HG03039 (cell line): ENCODE measurements around the gene PDE11A.

Source experiments
- ATAC-seq: cut with Tn5 transposase; IDR thresholded peaks from one replicate; pipeline ENCODE4 v1.9.1; 2021; ENCODE audit warnings: mild to moderate bottlenecking, moderate library complexity; ENCODE audit not compliant: unreplicated experiment

The PDE11A gene

DNA sequence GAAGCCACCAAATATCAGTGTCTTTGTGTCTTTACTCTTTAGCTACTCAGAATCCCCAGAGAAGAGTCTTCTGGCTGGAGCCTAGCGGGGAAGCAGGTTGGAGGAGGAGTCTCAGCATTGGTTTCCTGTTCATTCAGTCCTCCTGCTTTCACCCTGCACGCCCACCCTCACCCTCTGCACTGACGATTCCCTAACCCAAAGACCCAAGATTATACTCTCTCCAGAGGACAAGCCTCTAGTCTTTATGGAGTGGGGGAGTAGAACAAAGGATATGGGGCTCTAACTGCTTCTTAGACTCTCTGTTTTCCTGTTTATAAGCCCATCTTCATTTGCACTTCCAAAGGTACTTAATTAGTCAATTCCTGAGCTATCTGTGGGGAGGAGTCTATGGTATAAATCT, 341.2 kb downstream of the PDE11A start:
- no peak for ATAC-seq

DNA sequence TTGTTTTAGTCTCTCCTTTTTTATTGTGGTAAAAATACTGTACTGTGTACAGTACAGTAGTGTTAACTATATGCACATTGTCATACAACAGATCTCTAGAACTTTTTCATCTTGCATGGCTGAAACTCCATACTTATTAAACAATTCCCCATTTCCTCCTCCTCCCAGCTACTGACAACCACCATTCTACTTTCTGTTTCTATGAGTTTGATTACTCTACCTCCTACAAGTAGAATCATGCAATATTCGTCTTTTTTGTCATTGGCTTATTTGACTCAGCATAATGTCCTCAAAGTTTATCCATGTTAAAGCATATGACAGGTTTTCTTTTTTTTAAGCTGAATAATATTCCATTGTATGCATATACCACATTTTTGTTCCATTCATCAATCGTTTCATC, 341.8 kb downstream of the PDE11A start:
- no peak for ATAC-seq

DNA sequence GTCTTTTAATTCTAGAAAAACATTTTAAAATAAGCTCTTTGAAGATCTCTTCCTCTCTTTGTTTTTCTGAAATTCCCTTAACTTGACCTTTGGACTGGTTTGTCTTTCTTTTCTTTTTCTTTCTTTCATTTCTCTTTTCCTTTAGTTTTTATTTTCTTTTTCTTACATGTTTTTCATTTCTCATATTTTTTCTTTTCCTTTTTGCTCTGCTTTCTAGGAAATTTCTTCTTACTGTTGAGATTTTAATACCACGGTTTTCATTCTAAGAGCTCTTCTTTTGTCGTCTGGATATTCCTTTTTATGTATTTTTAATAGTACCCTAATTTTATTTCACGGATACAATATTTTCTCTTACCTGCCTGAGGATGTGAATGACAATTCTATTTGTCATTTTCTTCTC, 342.2 kb downstream of the PDE11A start:
- no peak for ATAC-seq

DNA sequence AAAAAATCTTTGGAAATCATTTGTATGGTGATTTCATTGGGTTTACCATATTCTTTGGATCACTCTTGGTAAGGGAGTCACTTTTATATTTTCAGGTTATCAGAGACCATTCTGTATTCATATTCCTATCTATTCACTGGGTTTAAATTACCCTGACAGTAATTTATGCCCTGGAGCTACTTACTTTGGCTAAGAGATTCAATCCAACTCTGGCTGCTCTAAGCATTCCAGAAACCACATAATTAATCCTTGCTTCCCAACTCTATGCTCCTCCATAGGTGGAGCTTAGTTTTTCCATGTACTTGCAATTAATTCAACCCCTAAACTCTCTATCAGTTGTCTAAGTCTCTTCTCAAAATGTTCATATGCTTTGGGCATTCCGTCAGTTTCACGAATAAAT, 343.7 kb downstream of the PDE11A start:
- ATAC-seq: no peak

DNA sequence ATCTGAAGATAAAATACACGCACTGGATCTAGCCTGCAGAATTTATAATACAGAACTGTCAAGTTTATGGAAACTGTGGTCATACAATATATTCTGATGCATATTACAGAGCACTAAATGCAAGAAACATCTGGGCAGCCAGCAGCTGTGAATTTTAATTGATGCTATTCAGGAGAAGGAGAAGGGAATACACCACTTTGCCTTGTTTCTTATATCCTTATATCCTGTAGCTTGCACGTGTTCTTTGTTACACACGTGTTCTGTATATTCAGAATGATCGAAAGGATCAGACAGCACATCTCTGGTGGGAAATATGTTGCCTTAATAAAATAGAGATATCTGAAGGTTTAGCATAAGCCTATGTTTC, 344.2 kb downstream of the PDE11A start:
- ATAC-seq: no peak

DNA sequence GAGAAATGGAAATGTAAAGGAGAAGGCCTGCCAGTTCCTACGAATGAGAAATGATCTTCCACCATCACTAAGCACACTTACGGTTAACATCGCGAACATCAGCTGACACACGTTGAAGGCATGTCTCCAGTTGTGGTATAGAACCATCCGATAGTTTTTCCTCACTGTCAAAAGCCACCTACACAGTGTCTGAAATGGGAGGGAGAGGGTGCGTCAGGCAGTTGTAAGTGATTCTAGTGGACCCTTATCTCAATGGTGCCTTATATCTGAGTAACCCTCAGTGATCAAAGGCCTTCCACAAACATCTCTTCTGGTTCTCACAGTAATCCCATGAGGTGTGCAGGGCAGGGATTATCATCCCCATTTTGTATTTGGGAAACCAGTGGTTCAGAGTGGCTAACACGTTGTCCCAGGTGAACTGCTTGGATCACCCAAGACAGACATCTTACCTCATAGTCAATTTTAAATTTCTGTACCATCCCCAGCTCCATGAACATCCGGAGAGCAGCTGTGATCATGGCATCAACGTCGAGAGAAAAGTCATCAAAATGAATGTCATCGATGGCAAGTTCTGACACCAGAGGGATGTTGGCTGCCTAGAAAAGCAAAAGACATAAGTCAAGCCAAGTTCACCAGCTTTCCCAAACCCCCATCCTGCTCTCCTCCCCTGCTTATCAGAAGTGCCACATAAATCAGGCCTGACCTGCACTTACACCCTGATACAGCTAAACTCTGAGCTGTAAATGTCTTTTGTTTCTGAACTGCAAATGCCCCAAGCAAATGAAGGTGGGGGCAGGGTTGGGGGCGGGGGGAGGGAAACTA, 344.8 kb downstream of the PDE11A start:
- no peak for ATAC-seq

DNA sequence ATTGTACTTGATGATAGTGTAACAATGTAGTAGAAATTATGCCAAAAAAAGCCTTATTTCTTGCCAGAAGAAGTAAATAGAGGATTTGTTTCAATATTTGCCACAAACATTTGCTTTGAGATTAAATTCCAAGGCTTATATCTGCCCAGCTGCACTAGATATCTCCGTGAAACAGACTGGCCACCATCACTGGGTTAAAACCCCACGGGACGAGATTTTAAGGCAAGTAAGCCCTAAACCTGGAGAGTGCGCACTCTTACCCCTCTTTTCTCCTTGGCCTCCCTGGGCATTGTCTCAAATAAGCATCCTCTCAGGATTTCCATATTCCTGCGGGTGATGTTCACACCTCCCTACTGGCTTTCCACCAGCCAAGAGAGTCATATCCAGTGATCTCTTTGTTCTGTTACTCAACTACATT, 345.6 kb downstream of the PDE11A start:
- ATAC-seq: no peak

DNA sequence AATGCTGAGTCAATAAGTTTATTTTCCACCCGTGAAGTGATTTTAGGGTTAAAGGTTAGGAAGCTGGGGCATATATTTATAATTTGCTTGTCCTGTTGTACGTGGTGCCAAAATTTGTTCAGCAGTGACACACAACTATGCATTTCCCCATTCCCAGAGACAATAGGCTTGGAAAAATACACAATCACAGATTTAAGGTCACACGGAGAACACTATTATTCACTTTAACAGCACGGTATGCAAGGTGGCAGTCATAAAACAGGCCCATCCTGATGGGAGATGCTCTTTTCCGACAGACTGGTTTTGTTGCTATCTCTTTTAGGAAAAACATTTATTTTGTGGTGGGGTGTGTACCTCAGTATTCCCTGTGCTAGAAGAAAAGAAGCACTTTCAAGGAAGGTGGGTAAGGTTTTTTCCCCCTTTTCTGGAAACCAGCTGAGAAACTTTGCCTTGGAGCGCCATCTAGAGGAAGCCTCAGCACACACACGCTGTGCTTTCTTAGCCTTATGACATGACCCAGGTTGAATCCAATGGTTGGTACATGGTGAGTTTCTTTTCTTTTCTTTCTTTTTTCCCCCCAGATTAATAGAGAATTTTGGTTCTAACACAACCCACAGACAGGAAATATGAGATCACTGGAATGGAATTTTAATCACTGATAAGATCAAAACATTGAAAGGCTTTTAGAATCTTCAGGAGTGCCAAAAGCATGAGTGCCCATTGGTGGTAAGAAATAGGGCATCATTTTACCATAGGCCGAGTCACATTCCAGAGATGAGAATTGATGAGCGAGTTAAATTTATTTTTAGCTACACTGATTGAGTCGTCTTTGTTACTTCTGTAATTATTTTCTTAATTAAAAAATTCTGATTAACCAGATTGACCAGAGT, 347.9 kb downstream of the PDE11A start:
- ATAC-seq: no peak

DNA sequence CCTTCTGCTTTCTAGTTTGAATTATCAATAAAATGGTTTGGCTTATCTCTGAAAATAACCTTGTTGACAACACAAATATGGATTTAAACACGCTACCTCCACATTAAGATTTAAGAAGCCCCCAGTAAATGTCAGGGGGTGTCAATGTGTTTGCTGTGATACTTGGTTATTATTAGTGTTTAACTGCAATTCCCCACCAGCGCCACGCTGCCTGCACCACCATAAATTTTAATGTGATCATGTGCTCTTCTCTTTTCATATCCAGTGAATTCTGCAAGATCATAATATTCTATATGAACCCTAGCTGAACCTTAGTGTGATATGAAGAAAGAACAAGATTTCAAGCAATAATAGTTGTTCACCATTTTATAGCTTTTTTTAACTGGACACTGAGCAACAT, 349.3 kb downstream of the PDE11A start:
- ATAC-seq: no peak

DNA sequence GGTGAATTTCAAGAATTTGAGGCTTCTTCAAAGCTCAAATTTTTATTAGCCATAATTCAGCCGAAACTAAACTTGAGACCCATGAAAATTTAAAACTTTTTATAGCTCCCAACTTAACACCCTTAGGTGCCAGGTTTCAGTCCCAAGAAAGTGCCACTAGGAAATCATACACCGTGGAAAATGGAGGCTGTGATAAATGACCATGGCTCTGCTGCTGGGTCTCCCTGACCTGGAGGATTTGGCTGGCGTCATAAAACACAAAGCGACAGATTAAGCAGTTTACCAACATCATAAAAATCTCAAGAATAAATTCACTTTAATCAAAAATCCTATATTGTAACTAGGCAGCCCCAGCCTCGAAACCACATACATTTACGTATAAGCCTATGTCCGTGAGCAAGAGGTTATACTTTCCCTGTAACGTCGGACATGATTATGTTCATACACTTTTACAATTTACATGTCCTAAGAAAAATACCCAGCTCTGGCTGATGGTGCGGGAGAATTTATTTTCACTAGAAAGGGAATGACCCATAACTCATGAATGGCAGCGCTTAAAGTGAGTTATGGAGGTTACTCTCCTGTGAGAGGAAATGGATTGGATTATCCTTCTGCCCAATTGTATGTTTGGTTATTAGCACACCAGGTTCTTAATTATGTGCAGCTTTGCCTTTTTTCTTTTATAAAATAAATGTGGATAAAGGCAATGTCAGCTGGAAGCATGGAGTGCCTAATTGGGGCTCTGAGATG, 350.6 kb downstream of the PDE11A start:
- no peak for ATAC-seq

DNA sequence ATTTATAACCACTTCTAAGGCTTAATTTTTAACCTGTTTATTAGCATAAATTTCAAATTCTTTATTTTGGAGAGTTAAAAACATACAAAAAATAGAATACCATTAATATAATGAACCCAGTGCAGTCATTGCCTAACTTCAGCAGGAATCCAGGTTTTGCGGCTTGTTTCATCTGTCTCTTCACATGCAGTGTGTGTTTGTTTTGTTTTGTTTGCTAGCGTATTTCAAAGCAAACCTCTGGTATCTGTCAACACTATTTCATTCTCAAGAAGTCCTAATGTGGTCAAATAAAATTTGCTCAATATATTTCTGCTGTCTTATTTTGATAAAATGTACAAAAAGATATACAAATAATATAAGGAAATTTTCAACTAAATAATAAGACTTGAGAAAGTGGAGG, 351.5 kb downstream of the PDE11A start:
- ATAC-seq: no peak

DNA sequence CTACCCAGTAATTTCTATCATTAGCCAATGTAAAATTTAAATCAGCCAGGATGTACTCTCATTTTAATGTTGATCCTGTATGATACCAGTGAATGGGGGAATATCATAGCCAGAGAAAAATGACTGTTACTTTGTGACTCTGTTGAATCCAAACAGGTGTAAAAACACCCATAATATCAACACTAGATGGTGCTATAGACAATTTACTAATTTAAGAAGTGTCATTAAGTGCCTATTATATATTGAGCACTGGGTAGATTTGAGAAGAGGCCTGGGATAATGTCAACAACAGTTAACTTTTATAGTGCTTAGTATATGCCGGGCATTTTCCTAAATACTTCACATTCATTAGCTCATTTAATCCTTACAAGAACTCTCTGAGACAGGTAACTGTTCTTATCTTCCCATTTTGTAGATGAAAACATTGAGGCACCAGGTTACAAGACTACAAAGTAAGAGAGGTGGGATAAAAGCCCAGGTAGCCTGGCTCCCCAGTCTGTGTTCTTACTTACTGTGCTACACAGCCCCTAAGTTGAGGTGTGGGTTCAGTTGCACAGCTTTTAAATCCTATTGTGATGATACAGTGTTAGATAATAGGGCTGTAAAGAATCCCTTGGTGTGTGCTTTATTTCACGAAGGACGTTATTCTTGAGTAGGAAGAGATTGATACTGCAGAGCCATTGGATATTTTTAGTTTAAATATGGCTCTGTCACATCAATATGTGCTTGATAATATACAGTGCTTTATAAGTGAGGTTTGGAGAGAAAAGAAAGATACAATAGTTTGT, 354.6 kb downstream of the PDE11A start:
- no peak for ATAC-seq

DNA sequence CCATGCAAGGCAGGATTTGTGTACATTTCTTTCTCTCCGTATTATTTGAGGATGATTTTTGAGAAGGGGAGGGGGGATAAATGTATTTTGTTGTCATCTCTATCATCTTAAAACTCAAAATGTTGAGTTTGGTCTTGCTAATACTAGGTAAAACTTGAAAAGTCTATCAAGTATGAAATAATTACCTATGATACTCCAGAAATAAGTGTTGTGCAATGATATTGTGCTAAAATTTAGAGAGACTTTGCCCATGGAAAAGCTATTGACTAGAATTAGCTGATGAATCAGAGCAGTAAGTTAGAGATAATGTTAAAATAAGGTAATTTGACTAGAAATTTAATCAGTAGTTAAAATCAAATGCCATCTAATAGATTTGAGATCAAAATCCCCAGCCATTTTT, 356.1 kb downstream of the PDE11A start:
- ATAC-seq: no peak

DNA sequence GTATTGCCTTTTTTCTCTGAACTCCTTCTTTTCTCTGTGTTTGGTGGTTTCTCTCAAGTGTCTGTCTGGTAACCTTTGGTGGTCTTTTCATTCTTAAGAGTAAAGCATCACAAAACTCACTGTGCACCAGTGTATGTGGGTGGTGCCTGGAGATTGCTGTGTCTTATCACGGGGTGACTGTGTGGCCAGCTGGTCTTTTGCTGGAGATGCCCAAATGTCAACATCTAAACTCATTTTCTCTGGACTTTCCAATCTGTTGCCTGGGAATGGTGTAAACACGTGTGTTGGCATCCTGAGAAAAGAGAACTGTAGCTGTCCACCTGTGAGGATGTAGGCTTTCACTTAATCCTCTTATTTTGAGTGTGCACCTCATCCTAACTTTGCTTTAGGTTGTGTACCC, 356.8 kb downstream of the PDE11A start:
- no peak for ATAC-seq

DNA sequence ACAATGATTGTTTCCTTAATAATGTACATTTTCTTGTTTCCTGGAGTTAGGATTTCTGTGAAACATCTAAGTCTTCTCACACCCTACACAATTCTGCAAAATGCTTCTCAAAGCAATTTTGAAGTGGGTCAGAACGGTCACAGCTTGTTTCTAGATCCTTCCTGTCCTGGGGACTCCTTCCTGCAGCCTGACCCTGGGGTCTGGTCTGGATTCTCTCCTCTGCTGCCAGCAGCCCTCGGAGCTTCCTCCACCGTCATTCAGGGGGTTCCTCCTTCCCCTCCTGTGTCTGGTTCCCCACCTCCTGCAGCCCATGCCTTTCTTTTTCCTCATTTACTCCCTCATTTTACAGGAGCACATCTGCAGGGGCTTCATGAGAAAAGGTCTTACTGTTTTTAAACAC, 357.9 kb downstream of the PDE11A start:
- ATAC-seq: no peak

DNA sequence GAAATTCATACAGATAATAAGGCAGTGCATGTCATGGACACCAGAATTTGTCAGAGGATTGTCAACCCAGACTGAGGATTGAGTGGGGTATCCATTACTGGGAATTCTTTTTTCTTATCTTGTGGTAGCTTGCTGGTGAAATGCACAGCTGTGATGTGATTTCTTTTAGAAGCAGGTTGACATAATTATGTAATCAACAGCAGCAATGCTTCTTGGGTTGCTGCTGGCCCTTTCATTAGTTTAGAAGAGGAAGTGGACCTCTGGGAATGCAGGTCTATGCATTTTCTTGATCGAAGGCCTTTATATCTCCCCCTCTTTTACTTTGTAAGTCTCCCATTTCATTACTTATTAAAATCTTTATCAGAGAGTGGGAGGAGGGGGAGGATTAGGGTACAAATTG, 360.1 kb downstream of the PDE11A start:
- no peak for ATAC-seq

DNA sequence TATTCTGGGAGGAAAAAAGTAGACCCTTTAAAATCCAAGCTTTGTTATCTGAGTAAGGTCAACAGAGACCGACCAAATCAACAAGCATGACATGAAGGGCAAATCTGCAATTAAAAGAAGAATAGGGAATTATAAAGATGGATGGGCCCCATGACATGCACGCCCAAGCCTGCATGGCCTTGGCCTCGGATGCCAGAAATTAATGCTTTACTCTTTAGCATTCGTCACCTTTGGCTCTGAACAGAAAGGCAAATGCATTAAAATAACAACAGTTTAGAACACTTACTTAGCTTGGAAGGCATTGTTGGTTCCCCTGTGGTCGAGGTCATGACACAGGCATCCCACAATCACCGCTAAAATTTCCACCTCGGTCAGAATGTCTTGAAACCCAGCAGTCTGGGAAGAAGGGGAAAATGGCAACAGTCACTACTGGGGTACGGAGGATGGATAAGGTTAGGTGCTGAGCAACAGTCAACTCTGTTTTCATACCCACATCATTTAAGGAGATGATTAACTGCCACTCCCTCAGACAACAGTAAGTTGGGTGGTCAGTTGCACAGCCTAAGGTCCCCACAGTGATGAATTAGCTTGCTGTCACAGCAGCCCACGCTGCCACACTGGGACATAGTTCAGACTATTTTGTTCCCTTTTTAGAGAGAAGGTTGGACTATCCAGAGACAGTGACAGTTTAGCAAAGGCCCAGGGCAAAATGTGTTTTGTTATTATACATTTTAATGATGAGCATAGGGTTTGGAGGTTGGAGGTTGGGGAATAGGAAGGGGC, 360.9 kb downstream of the PDE11A start:
- no peak for ATAC-seq

DNA sequence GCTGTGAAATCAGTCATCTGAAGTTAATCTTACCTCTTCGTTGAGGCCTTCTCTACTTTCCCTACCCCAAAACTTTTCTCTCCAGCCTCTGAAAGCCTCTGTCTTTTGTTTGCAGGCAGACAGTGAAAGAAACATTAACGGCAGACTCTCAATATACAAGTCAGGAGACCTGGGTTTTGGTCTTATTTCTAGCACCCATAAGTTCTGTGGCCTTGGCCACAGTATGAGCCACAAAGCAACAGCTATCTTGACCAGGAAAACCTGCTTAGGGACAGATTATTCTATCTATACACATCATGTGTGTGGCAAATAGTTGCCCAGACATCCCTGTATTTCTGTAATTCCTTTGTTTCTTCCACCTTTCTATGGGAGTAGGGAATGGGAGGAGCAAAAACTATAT, 361.7 kb downstream of the PDE11A start:
- ATAC-seq: no peak

DNA sequence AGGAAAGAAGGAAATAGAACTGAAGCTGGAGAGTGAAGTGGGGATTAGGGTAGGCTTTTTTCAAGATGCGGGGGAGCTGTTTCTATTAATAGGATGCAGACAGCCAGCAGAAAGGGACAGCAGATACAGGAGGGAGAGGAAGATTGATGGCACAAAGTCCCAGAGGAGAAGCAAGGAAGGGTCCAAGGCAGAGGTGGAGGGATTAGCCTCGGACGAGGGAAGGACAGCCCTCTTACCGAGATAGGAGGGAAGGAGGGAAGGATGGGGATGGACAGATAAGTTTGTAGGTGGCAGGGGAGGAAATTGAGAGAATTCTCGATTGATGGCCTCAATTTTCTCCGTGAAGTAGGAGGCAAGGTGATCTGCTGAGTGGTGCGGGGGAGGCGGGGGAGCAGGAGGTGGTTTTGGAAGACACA, 362.6 kb downstream of the PDE11A start:
- no peak for ATAC-seq
